GM19463 (cell line): Measurements from ENCODE around the gene ZNF786.
A peak's percentile ranks its signal among the peaks of the same experiment; 100 is the strongest.
"Not testable (repeated sequence)": the region's sequence is repeated elsewhere in the genome, so short reads cannot be mapped to it uniquely, and the experiment has no call there.

Source experiments
- ATAC-seq: cut with Tn5 transposase; IDR thresholded peaks from one replicate; pipeline ENCODE4 v1.9.1; 2021; ENCODE audit warnings: mild to moderate bottlenecking, moderate library complexity; ENCODE audit not compliant: unreplicated experiment

The ZNF786 gene

DNA sequence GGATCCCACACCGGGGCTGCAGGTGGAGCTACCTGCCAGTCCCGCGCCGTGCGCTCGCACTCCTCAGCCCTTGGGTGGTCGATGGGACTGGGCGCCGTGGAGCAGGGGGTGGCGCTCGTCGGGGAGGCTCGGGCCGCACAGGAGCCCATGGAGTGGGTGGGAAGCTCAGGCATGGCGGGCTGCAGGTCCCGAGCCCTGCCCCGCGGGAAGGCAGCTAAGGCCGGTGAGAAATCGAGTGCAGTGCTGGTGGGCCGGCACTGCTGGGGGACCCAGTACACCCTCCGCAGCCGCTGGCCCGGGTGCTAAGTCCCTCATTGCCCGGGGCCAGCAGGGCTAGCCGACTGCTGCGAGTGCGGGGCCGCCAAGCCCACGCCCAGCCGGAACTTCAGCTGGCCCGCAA, 51.9 kb downstream of the ZNF786 start:
- ATAC-seq = not testable (repeated sequence)

GRCh38 chr7:149036676-149037075, 53.8 kb downstream of the ZNF786 start:
- no peak for ATAC-seq

DNA sequence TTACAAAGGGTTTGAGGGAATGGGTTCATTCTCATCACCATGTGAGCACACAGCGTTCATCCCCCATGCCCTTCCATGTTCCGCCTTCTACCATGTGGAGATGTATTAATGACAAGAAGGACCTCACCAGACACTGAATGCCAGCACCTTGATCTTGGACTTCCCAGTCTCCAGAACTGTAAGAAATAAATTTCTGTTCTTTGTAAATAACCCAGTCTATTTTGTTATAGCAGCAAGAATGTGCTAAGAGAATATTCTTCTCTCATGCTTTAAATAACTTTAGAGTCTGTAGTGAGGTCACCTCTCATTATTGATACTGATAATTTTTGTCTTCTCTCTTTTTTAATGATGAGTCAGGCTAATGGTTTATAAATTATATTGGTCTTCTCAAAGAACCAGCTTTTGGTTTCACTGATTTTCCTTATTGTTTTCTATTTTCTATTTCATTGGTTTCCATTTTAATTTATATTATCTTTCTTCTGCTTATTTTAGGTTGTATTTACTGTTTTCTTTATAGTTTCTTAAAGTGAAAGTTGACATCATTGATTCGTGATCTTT, 59.1 kb downstream of the ZNF786 start:
- no peak for ATAC-seq

DNA sequence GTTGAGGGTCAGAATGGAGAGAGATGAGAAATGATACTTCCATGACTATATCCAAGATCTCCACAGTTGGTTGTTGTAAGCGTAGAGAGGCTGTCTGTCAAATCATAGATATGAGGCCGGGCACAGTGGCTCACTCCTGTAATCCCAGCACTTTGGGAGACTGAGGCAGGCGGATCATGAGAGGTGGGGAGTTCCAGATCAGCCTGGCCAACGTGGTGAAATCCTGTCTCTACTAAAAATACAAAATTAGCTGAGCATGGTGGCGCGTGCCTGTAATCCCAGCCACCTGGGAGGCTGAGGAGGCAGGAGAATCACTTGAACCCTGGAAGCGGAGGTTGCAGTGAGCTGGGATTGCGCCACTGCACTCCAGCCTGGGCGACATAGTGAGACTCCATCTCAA, 60.1 kb downstream of the ZNF786 start:
- not testable (repeated sequence) for ATAC-seq

GRCh38 chr7:149028346-149029109, 62.0 kb downstream of the ZNF786 start, which contains the start of gene PDIA4:
TSS of gene PDIA4 (minus strand) at chr7:149028505. CDS start at chr7:149028408, 97 bp downstream.
- peak; percentile 84 for ATAC-seq

DNA sequence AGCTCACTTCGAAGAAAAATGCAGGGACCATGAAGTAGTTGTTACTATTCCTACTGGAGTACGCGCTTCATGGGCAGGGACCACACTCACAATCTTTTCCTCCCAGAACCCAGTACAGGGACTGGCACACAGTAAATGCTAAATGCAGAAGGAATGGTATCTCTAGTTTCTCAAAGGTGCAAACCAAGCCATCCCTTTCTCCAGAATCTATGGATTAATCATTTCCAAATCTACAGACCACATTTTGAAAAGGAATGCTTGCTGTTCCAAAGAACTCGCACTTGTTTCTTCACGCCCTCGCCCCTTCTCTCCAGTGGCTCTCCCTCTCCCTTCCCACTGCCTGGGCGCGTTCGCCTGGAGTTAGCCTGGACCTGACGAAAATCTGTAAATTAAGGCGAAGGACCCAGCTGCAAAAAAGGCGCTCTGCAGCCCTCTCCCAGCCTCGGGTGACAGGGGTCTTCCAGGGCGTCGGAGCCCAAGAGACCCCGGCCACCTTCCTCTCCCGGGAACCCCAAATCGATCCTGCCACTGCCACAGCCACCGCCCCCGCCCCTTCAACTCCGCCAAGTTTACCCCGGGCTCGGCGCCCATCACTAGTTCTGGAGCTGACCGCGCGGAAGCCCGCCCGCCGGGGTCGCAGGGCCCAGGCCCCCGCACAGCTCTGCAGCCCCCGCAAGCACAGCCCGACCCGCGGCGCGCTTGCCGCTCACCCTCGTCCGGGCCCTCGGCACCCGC, 62.7 kb downstream of the ZNF786 start:
- no peak for ATAC-seq

DNA sequence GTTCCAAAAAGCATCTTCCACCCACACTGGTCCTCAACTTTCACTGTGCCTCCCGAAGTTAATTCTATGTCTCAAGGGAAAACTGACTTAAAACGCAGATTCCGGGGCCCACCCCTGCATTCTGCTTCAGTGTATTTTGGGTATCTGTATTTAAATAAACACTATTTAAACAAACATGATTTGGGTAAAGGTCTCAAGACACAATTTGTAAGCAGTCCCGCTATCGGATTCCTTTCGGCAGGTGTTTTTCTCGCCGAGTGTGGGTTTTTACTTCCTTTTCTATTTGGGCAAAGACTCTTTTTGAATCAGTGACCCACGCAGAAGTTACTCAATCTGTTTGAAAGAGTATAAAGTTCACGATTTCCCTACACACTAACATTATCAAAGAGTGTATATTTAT, 63.5 kb downstream of the ZNF786 start:
- no peak for ATAC-seq

GRCh38 chr7:149023662-149024061, 66.9 kb downstream of the ZNF786 start:
- ATAC-seq = no peak

GRCh38 chr7:149022756-149023360, 67.7 kb downstream of the ZNF786 start:
- no peak for ATAC-seq

GRCh38 chr7:149021725-149022062, 68.8 kb downstream of the ZNF786 start:
- no peak for ATAC-seq

- no peak for ATAC-seq
Measured at GRCh38 chr7:149020483-149020882, 70.0 kb downstream of the ZNF786 start.
